ENCODE results near the gene SLC16A14. TPM values are rescaled to one million over a fixed set of nuclear protein-coding genes. Genes with fewer than 3 reads are reported as not detected.

SLC16A14 gene
- polyA plus RNA-seq, 3 donors: 6.5 to 9.3 (median 7.8) TPM

Other genes starting within 250 kb of the SLC16A14 start
- gene TRIP12, start 146.9 kb downstream of the SLC16A14 start, polyA plus RNA-seq (ENCODE audit: insufficient read length in 3 of 3): 100 to 1,000 TPM; 182 to 219 (median 186) TPM
- gene FBXO36, start 146.4 kb downstream of the SLC16A14 start, polyA plus RNA-seq (ENCODE audit: insufficient read length in 3 of 3): 1 to 10 TPM; 5.8 to 6.9 (median 6.4) TPM
- gene SP110, start 151.1 kb upstream of the SLC16A14 start, polyA plus RNA-seq (ENCODE audit: insufficient read length in 3 of 3): 10 to 100 TPM; 17.0 to 25.4 (median 20.0) TPM
- 1 to 10 TPM in 2 of 3 donors, under 1 TPM in 1; 0.49 to 1.8 (median 1.6) TPM for gene SP140, start 156.8 kb upstream of the SLC16A14 start, polyA plus RNA-seq (ENCODE audit: insufficient read length in 3 of 3)